Upper lobe of right lung (tissue), 1 donor: ENCODE results near the gene NCKAP5. TPM values are rescaled to one million over a fixed set of nuclear protein-coding genes. Genes with fewer than 3 reads are reported as not detected.

ENCODE experiments used
- ATAC-seq: fragments of 200-7000 bp; cut with Tn5 transposase; one replicate; pipeline ENCODE4 v1.9.1; 2020; ENCODE audit warnings: mild to moderate bottlenecking, moderate library complexity
- DNase-seq: peaks from one replicate; pipeline ENCODE4 v3.0.0-alpha.2; 2020
- H3K27ac ChIP-seq: fragments of 200-600 bp; one replicate; pipeline ENCODE4 v1.8.0; 2022
- H3K27me3 ChIP-seq: fragments of 200-600 bp; one replicate; pipeline ENCODE4 v1.8.0; 2022; ENCODE audit warnings: mild to moderate bottlenecking
- H3K36me3 ChIP-seq: fragments of 200-600 bp; one replicate; pipeline ENCODE4 v1.8.0; 2022
- H3K4me1 ChIP-seq: fragments of 200-600 bp; one replicate; pipeline ENCODE4 v1.8.0; 2022
- H3K4me3 ChIP-seq: fragments of 200-600 bp; one replicate; pipeline ENCODE4 v1.8.0; 2022; ENCODE audit warnings: mild to moderate bottlenecking
- H3K9me3 ChIP-seq: fragments of 200-600 bp; one replicate; pipeline ENCODE4 v1.8.0; 2022
- intact Hi-C: fragments of 100-400 bp; cut with DNase I; formaldehyde crosslinking; loops from one replicate; pipeline ENCODE4 v1.11.0; 2022
- total RNA-seq: library from RNA; stranded (reverse); fragmentation: NEBNext Ultra II Directional; extraction: Animal tissue kit (Norgen Biotek cat#: 25700); gene quantifications from one replicate; pipeline ENCODE4 v1.2.1, GENCODE V29; 2021
- TF ChIP-seq, protein P1 (sequence below): fragments of 200-600 bp; IDR thresholded peaks from one replicate; pipeline ENCODE4 v1.8.0; 2022; ENCODE audit warnings: antibody characterized with exemption
- donor health status: DM: no; HTN: yes; CAD: no; lungs with severe emphysema.

NCKAP5 gene
- total RNA-seq, 1 donor from 2014 or later: 40.8 TPM

DNA sequence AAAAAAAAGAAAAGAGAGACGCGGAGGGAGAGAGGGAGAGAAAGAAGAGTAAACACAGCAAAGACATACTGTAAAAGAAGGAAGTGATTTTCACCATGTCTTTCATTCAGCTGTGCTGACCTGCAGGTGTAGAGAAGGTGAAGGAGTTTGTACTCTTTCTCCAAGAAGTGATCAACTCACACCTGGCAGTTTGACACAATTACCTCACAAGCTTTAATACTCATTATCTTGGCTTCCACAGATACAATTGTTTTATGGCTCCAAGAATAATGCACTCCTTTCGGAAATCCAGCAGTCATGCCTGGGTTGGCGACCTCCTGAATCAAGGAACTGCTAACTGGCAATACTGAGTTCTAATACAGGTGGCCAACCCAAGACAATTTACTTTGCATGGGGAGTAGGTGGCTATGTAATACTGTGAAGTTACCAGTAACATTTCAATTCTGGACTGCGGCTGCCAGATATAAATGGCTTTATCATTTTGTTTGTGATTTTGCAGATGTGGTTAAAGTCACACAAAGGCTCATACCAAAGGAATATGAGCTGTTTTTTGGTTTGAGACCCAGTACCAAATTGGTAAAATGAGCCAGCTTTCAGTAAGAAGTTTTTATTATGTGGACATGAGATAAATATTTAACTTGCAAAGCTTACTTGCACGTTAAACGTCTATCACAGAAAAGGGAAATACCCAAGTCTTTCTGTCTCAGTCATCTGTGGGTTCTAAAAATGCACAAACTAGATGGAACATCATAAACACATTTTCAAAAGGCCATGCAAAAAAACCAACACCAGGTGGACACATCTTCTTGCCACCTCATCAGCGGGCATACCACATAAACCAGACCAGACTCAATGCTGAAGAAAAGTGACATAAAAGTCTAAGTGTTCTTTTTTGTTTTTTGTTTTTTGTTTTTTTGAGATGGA, 69.3 kb downstream of the NCKAP5 start:
- Histone ChIP-seq H3K27me3 (no peaks in the 10 kb centered on the region), H3K36me3 (no peaks in the 10 kb centered on the region), H3K27ac (no peak overlapping the region), H3K4me1 (peaks cover 4% of the 10 kb centered on the region), H3K9me3 (no peaks in the 10 kb centered on the region), H3K4me3 (no peak overlapping the region)
- TF ChIP-seq, protein P1, sequence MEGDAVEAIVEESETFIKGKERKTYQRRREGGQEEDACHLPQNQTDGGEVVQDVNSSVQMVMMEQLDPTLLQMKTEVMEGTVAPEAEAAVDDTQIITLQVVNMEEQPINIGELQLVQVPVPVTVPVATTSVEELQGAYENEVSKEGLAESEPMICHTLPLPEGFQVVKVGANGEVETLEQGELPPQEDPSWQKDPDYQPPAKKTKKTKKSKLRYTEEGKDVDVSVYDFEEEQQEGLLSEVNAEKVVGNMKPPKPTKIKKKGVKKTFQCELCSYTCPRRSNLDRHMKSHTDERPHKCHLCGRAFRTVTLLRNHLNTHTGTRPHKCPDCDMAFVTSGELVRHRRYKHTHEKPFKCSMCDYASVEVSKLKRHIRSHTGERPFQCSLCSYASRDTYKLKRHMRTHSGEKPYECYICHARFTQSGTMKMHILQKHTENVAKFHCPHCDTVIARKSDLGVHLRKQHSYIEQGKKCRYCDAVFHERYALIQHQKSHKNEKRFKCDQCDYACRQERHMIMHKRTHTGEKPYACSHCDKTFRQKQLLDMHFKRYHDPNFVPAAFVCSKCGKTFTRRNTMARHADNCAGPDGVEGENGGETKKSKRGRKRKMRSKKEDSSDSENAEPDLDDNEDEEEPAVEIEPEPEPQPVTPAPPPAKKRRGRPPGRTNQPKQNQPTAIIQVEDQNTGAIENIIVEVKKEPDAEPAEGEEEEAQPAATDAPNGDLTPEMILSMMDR: no peak
- intact Hi-C loops: no loop called here
- no peak for ATAC-seq
- no peak for DNase-seq

DNA sequence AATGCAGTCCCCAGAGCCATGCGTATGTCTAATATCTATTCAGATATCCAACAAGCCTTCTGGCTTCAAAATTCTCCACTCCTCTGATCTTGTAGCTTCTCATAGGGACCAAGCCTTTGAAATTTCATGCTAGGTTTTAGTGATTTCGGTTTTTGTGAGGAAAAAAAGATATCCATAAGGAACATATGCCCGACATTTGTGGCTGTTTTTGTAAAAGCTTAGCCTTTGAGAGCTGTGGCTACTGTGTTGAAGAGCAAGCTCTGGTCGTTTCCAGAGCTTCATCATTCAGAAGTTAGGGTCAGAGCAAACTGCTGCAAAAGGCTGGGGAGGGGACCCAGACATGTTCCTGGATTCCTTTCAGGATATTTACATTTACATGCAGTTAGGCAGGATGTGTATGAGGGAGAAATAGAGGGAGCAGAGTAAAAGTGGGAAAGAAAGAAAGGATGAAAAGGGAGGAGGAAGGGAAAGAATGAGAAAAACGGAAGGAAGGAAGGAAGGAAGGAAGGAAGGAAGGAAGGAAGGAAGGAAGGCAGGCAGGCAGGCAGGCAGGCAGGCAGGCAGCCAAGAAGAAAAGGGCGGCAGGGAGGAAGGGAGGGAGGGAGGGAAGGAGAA, 70.2 kb downstream of the NCKAP5 start:
- Histone ChIP-seq H3K27me3 (no peaks in the 10 kb centered on the region), H3K27ac (no peak overlapping the region), H3K9me3 (no peaks in the 10 kb centered on the region), H3K36me3 (no peaks in the 10 kb centered on the region), H3K4me3 (no peak overlapping the region), H3K4me1 (peaks cover 4% of the 10 kb centered on the region)
- DNase-seq: no peak
- ATAC-seq: no peak
- intact Hi-C loops: no loop called here
- TF ChIP-seq, protein P1: no peak

DNA sequence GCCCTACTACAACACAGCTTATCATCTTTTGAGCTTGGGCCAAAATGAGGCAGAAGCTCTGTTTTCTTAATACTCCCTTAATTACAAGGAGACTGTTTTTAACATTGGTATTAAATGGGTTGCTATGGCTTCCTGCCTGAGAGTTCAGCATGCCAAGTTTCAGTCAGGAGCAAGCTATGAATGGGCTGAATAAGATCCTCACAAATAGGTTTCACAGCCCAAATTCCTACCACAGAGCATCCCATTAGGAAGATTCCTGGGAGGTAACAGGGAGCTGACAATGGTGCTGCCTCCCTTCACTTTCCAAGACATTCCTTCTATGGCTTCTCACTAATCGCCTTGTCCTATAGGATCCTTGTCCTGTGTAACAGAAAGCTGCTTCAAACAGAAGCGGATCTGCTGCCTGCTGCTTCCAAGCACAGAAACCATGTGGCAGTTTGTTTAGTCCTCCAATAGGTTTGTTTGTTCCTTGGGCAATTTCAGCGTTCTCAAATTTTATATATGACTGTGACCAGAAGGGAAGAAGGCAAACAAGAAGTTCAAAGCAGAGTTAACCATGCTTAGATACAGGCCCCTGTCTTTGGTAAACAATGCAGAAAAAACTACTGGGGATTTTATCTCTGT, 70.9 kb downstream of the NCKAP5 start:
- Histone ChIP-seq H3K27me3 (no peaks in the 10 kb centered on the region), H3K4me3 (no peak overlapping the region), H3K36me3 (no peaks in the 10 kb centered on the region), H3K9me3 (no peaks in the 10 kb centered on the region), H3K27ac (no peak overlapping the region), H3K4me1 (peaks cover 4% of the 10 kb centered on the region)
- no peak for DNase-seq
- ATAC-seq: no peak
- TF ChIP-seq, protein P1: no peak
- intact Hi-C loops: no loop called here

DNA sequence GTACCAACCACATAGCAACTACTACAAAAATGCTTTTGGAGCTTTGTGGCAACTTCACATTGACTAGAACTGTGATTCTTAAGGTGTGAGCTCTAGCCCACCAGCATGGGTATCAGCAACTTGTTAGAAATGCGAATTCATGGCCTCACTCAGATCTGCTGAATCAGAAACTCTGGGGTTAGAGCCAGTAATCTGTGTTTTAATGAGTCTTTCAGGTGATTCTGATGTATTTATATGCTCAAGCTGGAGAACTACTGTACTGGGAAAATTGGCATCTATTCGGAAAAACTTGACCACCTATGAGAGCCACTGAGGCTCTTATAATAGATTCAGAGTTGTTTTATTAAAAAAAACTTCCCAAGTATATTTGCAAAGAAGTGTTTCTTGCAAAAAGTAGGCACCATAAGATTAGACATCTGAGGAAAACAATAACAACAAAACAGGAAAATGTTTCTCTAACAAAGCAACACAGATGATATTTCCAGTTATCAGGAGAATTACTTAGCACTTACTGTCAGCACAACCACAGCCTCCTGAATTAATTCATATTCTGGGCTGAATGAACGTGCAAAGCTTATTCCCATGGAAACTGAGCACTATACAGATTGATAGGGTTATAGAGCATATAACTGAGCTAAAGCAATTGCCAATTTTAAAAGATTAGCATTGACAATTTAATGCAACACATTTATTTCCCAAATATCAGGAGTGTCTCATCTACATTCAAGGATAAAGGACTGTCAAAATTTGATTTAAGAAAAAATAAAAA, 71.6 kb downstream of the NCKAP5 start:
- TF ChIP-seq, protein P1: no peak
- ATAC-seq (no peak), DNase-seq (no peak)
- Histone ChIP-seq H3K27ac (no peak overlapping the region), H3K4me3 (no peak overlapping the region), H3K4me1 (peaks cover 4% of the 10 kb centered on the region), H3K9me3 (no peaks in the 10 kb centered on the region), H3K27me3 (no peaks in the 10 kb centered on the region), H3K36me3 (no peaks in the 10 kb centered on the region)
- intact Hi-C loops: no loop called here

DNA sequence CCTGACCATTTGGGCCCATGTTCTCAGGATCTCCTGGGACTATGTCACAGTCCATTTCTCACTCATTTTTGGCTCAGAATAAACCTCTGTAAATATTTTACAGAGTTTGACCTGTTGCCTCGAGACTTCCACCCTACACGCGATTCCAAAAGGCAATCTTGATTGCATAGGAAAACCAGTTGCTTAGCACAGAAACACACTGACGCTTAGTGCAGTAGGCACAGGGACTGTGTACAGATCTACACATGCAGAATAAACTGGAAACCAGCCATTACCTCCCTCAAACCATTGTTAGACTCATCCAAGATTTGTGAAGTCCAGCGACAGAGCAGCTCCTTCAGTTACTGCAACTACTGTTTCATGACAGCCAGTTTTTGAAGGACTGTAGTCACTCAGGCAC, 73.0 kb downstream of the NCKAP5 start:
- ATAC-seq: no peak
- no peak overlapping the region for H3K27ac ChIP-seq
- no peak for DNase-seq

More for the DNA sequence above, 73.0 kb downstream of the NCKAP5 start:
- intact Hi-C loops: no loop called here
- Histone ChIP-seq H3K4me1 (peaks cover 4% of the 10 kb centered on the region), H3K9me3 (no peaks in the 10 kb centered on the region), H3K36me3 (no peaks in the 10 kb centered on the region), H3K27me3 (no peaks in the 10 kb centered on the region), H3K4me3 (no peak overlapping the region)
- TF ChIP-seq, protein P1: no peak
